Stomach smooth muscle (tissue), 2 donors: Measurements from ENCODE around the gene POU2AF3.

Source experiments
- H3K27ac ChIP-seq: one replicate; pipeline ENCODE4 v1.7.0; 2013; ENCODE audit warnings: mild to moderate bottlenecking, low read length, inconsistent platforms
- H3K27me3 ChIP-seq, 2 donors: one replicate each; pipeline ENCODE4 v1.7.0; 2013; ENCODE audit warnings: low read length in 2 of 2; ENCODE audit not compliant: insufficient read depth in 2 of 2, control insufficient read depth in 1 of 2
- H3K36me3 ChIP-seq, 2 donors: one replicate each; pipeline ENCODE4 v1.7.0; 2013; ENCODE audit warnings: low read length in 2 of 2; ENCODE audit not compliant: control insufficient read depth in 2 of 2, insufficient read depth in 2 of 2
- H3K4me1 ChIP-seq: one replicate; pipeline ENCODE4 v1.7.0; 2013; ENCODE audit warnings: low read length; ENCODE audit not compliant: control insufficient read depth, insufficient read depth
- H3K4me3 ChIP-seq, 2 donors: one replicate each; pipeline ENCODE4 v1.7.0; 2013; ENCODE audit warnings: low read length in 2 of 2
- H3K9ac ChIP-seq, 2 donors: one replicate each; pipeline ENCODE4 v1.7.0; 2013; ENCODE audit warnings: low read length in 2 of 2, mild to moderate bottlenecking in 1 of 2
- H3K9me3 ChIP-seq, 2 donors: one replicate each; pipeline ENCODE4 v1.7.0; 2013; ENCODE audit warnings: low read length in 2 of 2; ENCODE audit not compliant: control insufficient read depth in 2 of 2
- donor health status: healthy.
- donor health status: Pancreatic carcinoma.

The POU2AF3 gene

GRCh38 chr11:111344032-111344431 lies 45.7 kb downstream of the POU2AF3 start:
- H3K9ac ChIP-seq: no peak overlapping the region
- no peak overlapping the region for H3K4me3 ChIP-seq
- H3K27me3 ChIP-seq: no peaks in the 10 kb centered on the region
- no peaks in the 10 kb centered on the region for H3K9me3 ChIP-seq
- no peaks in the 10 kb centered on the region for H3K4me1 ChIP-seq
- H3K27ac ChIP-seq: no peak overlapping the region
- H3K36me3 ChIP-seq: no peaks in the 10 kb centered on the region

GRCh38 chr11:111347002-111347722 lies 48.8 kb downstream of the POU2AF3 start:
- H3K9me3 ChIP-seq: no peaks in the 10 kb centered on the region
- no peak overlapping the region for H3K4me3 ChIP-seq
- H3K4me1 ChIP-seq: no peaks in the 10 kb centered on the region
- no peaks in the 10 kb centered on the region for H3K36me3 ChIP-seq
- H3K27me3 ChIP-seq: no peaks in the 10 kb centered on the region
- H3K9ac ChIP-seq: no peak overlapping the region
- no peak overlapping the region for H3K27ac ChIP-seq

- no peaks in the 10 kb centered on the region for H3K36me3 ChIP-seq
- no peak overlapping the region for H3K9ac ChIP-seq
- no peaks in the 10 kb centered on the region for H3K27me3 ChIP-seq
- no peak overlapping the region for H3K4me3 ChIP-seq
- H3K4me1 ChIP-seq: no peaks in the 10 kb centered on the region
- no peak overlapping the region for H3K27ac ChIP-seq
- no peaks in the 10 kb centered on the region for H3K9me3 ChIP-seq
Measured at GRCh38 chr11:111347723-111348115, 49.4 kb downstream of the POU2AF3 start.

- Histone ChIP-seq H3K4me1 (no peaks in the 10 kb centered on the region), H3K27ac (no peak overlapping the region)
Measured at GRCh38 chr11:111348147-111348546, 49.8 kb downstream of the POU2AF3 start.

GRCh38 chr11:111349191-111349695 lies 50.9 kb downstream of the POU2AF3 start:
- no peak overlapping the region for H3K9ac ChIP-seq
- no peaks in the 10 kb centered on the region for H3K27me3 ChIP-seq
- H3K4me1 ChIP-seq: no peaks in the 10 kb centered on the region
- no peaks in the 10 kb centered on the region for H3K9me3 ChIP-seq
- H3K27ac ChIP-seq: no peak overlapping the region
- H3K36me3 ChIP-seq: no peaks in the 10 kb centered on the region
- H3K4me3 ChIP-seq: no peak overlapping the region

More at GRCh38 chr11:111348147-111348546, 49.8 kb downstream of the POU2AF3 start:
- H3K4me3 ChIP-seq: no peak overlapping the region
- H3K36me3 ChIP-seq: no peaks in the 10 kb centered on the region
- H3K9ac ChIP-seq: no peak overlapping the region
- H3K9me3 ChIP-seq: no peaks in the 10 kb centered on the region
- H3K27me3 ChIP-seq: no peaks in the 10 kb centered on the region

- no peak overlapping the region for H3K4me3 ChIP-seq
- no peaks in the 10 kb centered on the region for H3K9me3 ChIP-seq
- no peak overlapping the region for H3K27ac ChIP-seq
- no peaks in the 10 kb centered on the region for H3K4me1 ChIP-seq
- H3K36me3 ChIP-seq: no peaks in the 10 kb centered on the region
- H3K27me3 ChIP-seq: no peaks in the 10 kb centered on the region
- H3K9ac ChIP-seq: no peak overlapping the region
Measured at GRCh38 chr11:111350811-111351210, 52.5 kb downstream of the POU2AF3 start.

- no peak overlapping the region for H3K9ac ChIP-seq
- H3K9me3 ChIP-seq: no peaks in the 10 kb centered on the region
- H3K27me3 ChIP-seq: no peaks in the 10 kb centered on the region
- H3K4me3 ChIP-seq: no peak overlapping the region
- no peak overlapping the region for H3K27ac ChIP-seq
- no peaks in the 10 kb centered on the region for H3K36me3 ChIP-seq
- no peaks in the 10 kb centered on the region for H3K4me1 ChIP-seq
Measured at GRCh38 chr11:111351374-111352055, 53.2 kb downstream of the POU2AF3 start.

- Histone ChIP-seq H3K4me1 (no peaks in the 10 kb centered on the region), H3K27ac (no peak overlapping the region), H3K9ac (no peak overlapping the region), H3K4me3 (no peak overlapping the region), H3K9me3 (no peaks in the 10 kb centered on the region), H3K27me3 (no peaks in the 10 kb centered on the region), H3K36me3 (no peaks in the 10 kb centered on the region)
Measured at GRCh38 chr11:111352231-111352746, 53.9 kb downstream of the POU2AF3 start.

- Histone ChIP-seq H3K9ac (no peak overlapping the region), H3K4me3 (no peak overlapping the region), H3K36me3 (no peaks in the 10 kb centered on the region), H3K27ac (no peak overlapping the region), H3K9me3 (no peaks in the 10 kb centered on the region), H3K4me1 (no peaks in the 10 kb centered on the region), H3K27me3 (no peaks in the 10 kb centered on the region)
Measured at GRCh38 chr11:111352935-111353710, 54.8 kb downstream of the POU2AF3 start.

- Histone ChIP-seq H3K4me1 (no peaks in the 10 kb centered on the region), H3K9ac (no peak overlapping the region), H3K27me3 (no peaks in the 10 kb centered on the region), H3K27ac (no peak overlapping the region), H3K36me3 (no peaks in the 10 kb centered on the region), H3K9me3 (no peaks in the 10 kb centered on the region), H3K4me3 (no peak overlapping the region)
Measured at GRCh38 chr11:111353776-111354600, 55.6 kb downstream of the POU2AF3 start.
